Ishikawa (cell line): ENCODE data around the gene CFAP221.

Experiments used
- CEBPB ChIP-seq: IDR thresholded peaks from 2 replicates; pipeline ENCODE4 v1.6.1; 2012
- CREB1 ChIP-seq: IDR thresholded peaks from 2 replicates; pipeline ENCODE4 v1.6.1; 2012; ENCODE audit warnings: low read depth
- EGR1 ChIP-seq: IDR thresholded peaks from 2 replicates; pipeline ENCODE4 v1.6.1; 2012
- EP300 ChIP-seq: IDR thresholded peaks from 2 replicates; pipeline ENCODE4 v1.6.1; 2012; ENCODE audit warnings: borderline replicate concordance
- FOXM1 ChIP-seq: IDR thresholded peaks from 2 replicates; pipeline ENCODE4 v1.6.1; 2012; ENCODE audit warnings: low read depth, borderline replicate concordance
- NFIC ChIP-seq: IDR thresholded peaks from 2 replicates; pipeline ENCODE4 v1.6.1; 2012
- RAD21 ChIP-seq: IDR thresholded peaks from 2 replicates; pipeline ENCODE4 v1.6.1; 2012; ENCODE audit warnings: low read depth
- TAF1 ChIP-seq: IDR thresholded peaks from 2 replicates; pipeline ENCODE4 v1.6.1; 2012; ENCODE audit warnings: low read depth, mild to moderate bottlenecking
- TCF12 ChIP-seq: IDR thresholded peaks from 2 replicates; pipeline ENCODE4 v1.6.1; 2012; ENCODE audit warnings: low read depth
- TEAD4 ChIP-seq: IDR thresholded peaks from 2 replicates; pipeline ENCODE4 v1.6.1; 2012
- YY1 ChIP-seq: IDR thresholded peaks from 2 replicates; pipeline ENCODE4 v1.6.1; 2012; ENCODE audit warnings: low read depth
- ZBTB7A ChIP-seq: IDR thresholded peaks from 2 replicates; pipeline ENCODE4 v1.6.1; 2012; ENCODE audit warnings: low read depth
- TF ChIP-seq, protein P1 (sequence below): IDR thresholded peaks from 2 replicates; pipeline ENCODE4 v1.6.1; 2012; ENCODE audit warnings: low read depth, mild to moderate bottlenecking
- TF ChIP-seq, protein P2 (sequence below): IDR thresholded peaks from 2 replicates; pipeline ENCODE4 v1.6.1; 2012
- TF ChIP-seq, protein P3 (sequence below): IDR thresholded peaks from 2 replicates; pipeline ENCODE4 v1.6.1; 2012

CFAP221 gene

DNA sequence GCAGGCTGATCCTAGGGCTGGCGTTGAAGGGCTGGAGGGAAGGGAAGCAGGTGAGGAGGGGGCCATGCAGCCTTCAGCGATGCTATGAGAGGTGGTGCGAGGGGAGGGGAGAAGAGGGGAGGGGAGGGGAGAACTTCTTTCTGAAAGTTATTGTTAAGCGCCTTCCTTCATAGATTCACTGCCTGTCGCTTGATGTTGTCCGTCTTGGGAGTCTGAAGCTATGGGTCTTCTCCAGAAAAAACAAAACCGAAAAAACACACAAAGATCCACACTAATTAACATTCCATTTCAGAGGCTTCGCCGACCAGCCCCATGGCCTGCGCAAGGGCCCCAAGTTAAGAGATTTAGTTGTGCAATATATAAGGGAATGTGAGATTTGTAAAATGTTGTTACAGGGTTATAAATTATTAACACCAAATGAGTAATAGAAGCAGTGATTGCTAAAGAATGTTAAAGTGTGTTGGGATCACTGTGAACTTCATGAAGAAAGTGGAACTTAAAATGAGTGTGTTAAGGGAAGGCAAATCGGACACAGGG lies 758 bp downstream of the CFAP221 start:
- TF ChIP-seq CEBPB (no peak), TCF12 (no peak), FOXM1 (no peak), NFIC (no peak), EGR1 (no peak), TAF1 (no peak)
- TF ChIP-seq, protein P1, sequence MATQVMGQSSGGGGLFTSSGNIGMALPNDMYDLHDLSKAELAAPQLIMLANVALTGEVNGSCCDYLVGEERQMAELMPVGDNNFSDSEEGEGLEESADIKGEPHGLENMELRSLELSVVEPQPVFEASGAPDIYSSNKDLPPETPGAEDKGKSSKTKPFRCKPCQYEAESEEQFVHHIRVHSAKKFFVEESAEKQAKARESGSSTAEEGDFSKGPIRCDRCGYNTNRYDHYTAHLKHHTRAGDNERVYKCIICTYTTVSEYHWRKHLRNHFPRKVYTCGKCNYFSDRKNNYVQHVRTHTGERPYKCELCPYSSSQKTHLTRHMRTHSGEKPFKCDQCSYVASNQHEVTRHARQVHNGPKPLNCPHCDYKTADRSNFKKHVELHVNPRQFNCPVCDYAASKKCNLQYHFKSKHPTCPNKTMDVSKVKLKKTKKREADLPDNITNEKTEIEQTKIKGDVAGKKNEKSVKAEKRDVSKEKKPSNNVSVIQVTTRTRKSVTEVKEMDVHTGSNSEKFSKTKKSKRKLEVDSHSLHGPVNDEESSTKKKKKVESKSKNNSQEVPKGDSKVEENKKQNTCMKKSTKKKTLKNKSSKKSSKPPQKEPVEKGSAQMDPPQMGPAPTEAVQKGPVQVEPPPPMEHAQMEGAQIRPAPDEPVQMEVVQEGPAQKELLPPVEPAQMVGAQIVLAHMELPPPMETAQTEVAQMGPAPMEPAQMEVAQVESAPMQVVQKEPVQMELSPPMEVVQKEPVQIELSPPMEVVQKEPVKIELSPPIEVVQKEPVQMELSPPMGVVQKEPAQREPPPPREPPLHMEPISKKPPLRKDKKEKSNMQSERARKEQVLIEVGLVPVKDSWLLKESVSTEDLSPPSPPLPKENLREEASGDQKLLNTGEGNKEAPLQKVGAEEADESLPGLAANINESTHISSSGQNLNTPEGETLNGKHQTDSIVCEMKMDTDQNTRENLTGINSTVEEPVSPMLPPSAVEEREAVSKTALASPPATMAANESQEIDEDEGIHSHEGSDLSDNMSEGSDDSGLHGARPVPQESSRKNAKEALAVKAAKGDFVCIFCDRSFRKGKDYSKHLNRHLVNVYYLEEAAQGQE, result no peak
- TF ChIP-seq, protein P2, sequence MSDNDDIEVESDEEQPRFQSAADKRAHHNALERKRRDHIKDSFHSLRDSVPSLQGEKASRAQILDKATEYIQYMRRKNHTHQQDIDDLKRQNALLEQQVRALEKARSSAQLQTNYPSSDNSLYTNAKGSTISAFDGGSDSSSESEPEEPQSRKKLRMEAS, result no peak

DNA sequence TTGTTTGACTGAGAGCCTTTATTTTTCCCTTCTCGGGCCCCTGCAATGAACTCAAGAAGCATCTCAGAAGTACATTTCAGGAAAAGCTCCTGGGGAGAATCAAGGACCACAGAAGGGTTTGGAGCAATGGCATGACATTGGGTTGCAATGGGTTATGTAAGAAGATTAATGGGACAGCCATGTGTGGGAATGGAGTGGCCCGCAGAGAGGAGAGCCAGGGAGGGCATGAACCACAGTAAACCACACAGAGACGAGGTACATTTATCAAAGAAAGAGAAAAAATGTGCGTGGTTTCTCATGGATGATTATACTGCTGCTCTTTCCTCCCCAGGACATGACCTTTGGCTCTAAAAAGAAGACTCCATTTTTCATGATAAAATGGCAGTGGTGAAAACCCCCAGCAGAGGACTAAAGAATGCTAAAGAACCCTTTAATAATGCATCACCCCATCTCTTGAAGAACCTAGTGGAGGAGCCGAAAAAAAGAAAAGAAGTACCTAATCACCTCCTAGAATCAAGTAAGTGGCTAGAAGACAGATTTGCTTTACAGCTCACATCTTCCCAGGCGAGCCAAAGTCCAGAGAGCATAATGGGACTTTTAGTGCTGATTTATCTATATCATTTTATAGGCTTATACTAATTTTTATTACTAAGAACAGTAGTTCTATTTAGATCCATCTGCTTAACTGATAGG lies 1.7 kb downstream of the CFAP221 start:
- TF ChIP-seq ZBTB7A (no peak), EGR1 (no peak), CREB1 (no peak), FOXM1 (no peak), YY1 (no peak), TEAD4 (no peak), TCF12 (no peak), NFIC (no peak), RAD21 (no peak), EP300 (no peak), CEBPB (no peak), TAF1 (no peak)
- TF ChIP-seq, protein P1, result no peak
- TF ChIP-seq, protein P2, result no peak
- TF ChIP-seq, protein P3, sequence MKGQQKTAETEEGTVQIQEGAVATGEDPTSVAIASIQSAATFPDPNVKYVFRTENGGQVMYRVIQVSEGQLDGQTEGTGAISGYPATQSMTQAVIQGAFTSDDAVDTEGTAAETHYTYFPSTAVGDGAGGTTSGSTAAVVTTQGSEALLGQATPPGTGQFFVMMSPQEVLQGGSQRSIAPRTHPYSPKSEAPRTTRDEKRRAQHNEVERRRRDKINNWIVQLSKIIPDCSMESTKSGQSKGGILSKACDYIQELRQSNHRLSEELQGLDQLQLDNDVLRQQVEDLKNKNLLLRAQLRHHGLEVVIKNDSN, result no peak

DNA sequence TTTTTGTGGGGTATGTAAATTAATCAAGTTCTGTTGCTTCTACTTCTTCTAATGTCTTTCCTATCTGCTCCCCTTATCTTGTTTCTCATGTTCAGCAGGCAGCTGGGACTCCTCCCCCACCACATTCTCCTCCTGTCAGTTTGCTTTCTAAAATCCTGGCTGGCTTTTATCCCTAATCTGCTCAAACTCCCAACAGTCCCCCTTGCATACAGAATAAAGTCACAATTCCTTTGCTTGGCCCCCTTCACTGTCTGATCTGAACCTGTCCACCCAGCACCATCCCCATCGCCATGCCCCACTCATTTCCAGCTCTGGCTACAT lies 2.2 kb downstream of the CFAP221 start:
- no peak for TF ChIP-seq TEAD4
- no peak for TF ChIP-seq NFIC
- no peak for TF ChIP-seq CEBPB
- TF ChIP-seq FOXM1, result no peak
- TF ChIP-seq, protein P1, result no peak
- no peak for TF ChIP-seq EP300
- no peak for TF ChIP-seq YY1
- TF ChIP-seq EGR1, result no peak
- TF ChIP-seq ZBTB7A, result no peak
- TF ChIP-seq, protein P2, result no peak
- TF ChIP-seq CREB1, result no peak
- TF ChIP-seq TAF1, result no peak
- TF ChIP-seq RAD21, result no peak
- TF ChIP-seq, protein P3, result no peak
- TF ChIP-seq TCF12, result no peak

DNA sequence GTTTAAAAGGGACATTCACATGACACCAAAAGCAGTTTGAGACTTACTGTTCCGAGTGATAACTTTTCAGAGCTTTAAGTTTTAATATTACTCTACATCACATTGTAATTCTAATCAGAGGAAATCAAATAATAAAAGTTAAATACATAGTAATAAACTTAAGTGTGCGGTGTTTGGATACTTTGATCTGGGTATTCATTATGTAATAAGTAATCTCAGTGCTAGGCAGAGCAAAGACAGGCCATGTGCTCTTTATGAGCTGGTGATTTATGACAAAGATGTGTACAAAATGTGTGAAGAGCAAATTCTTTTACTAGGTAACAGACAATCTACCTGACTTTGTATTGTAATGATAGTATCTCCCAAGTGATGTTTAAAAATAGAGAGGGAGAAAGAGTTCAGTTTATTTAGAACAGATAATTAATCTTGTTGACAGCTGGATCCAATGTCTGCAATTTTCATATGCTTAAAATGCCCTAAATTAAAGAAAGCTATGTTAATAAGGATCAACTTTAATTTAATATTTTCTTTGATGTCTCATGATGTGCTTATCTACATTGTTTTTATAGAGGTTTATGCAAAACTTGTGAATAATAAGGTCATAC lies 4.4 kb downstream of the CFAP221 start:
- TF ChIP-seq YY1, result no peak
